Femur (tissue), 1 donor: ENCODE data around the gene PSTPIP2.
A peak's percentile ranks its signal among the peaks of the same experiment; 100 is the strongest.
"Not testable (repeated sequence)": the region's sequence is repeated elsewhere in the genome, so short reads cannot be mapped to it uniquely, and the experiment has no call there.

Experiments used
- DNase-seq: peaks from one replicate; pipeline ENCODE4 v3.0.0-alpha.2; 2017

The PSTPIP2 gene

GRCh38 chr18:46071653-46072375, at the start of gene PSTPIP2:
PSTPIP2 (minus strand) TSS chr18:46072260; CDS start chr18:46072188, 72 bp downstream.
- DNase-seq = peak; percentile 76

GRCh38 chr18:46113751-46114150, 41.7 kb upstream of the PSTPIP2 start:
- DNase-seq = no peak

- no peak for DNase-seq
These were observed 38.3 kb upstream of the PSTPIP2 start for GRCh38 chr18:46110406-46110805.

GRCh38 chr18:46109386-46109785, 37.3 kb upstream of the PSTPIP2 start:
- DNase-seq = no peak

- peak; percentile 95 for DNase-seq
These were observed 32.3 kb upstream of the PSTPIP2 start, which contains the start of gene HAUS1 for GRCh38 chr18:46104128-46104911. HAUS1 (plus strand) TSS chr18:46104385; CDS start chr18:46104412, 27 bp downstream.

GRCh38 chr18:46099463-46099862, 27.4 kb upstream of the PSTPIP2 start:
- no peak for DNase-seq

GRCh38 chr18:46098616-46098933, 26.5 kb upstream of the PSTPIP2 start:
- DNase-seq = no peak

- peak; percentile 95 for DNase-seq
These were observed 25.9 kb upstream of the PSTPIP2 start, which contains the start of gene ATP5F1A for GRCh38 chr18:46097801-46098615. ATP5F1A (minus strand) TSS chr18:46098296; CDS start chr18:46098231, 65 bp downstream.

- DNase-seq = no peak
These were observed 25.4 kb upstream of the PSTPIP2 start for GRCh38 chr18:46097431-46097800.

GRCh38 chr18:46096651-46097300, 24.7 kb upstream of the PSTPIP2 start:
- no peak for DNase-seq

- no peak for DNase-seq
These were observed 23.5 kb upstream of the PSTPIP2 start for GRCh38 chr18:46095532-46095931.

GRCh38 chr18:46088501-46088900, 16.4 kb upstream of the PSTPIP2 start:
- DNase-seq = not testable (repeated sequence)

- no peak for DNase-seq
These were observed 12.4 kb upstream of the PSTPIP2 start for GRCh38 chr18:46084431-46084830.

GRCh38 chr18:46080156-46080555, 8.1 kb upstream of the PSTPIP2 start:
- DNase-seq = no peak

GRCh38 chr18:46079336-46079735, 7.3 kb upstream of the PSTPIP2 start:
- no peak for DNase-seq

GRCh38 chr18:46073474-46074331, 1.6 kb upstream of the PSTPIP2 start:
- DNase-seq = peak; percentile 58

GRCh38 chr18:46072959-46073358, 899 bp upstream of the PSTPIP2 start:
- DNase-seq = no peak

- no peak for DNase-seq
These were observed 362 bp upstream of the PSTPIP2 start for GRCh38 chr18:46072376-46072867.

- peak; percentile 25 for DNase-seq
These were observed 1.0 kb downstream of the PSTPIP2 start for GRCh38 chr18:46070815-46071652.

- DNase-seq = no peak
These were observed 1.8 kb downstream of the PSTPIP2 start for GRCh38 chr18:46070232-46070631.

- DNase-seq = no peak
These were observed 2.5 kb downstream of the PSTPIP2 start for GRCh38 chr18:46069524-46069923.
